Measurements from ENCODE around the gene OR10G6.
"Not testable (repeated sequence)": the region's sequence is repeated elsewhere in the genome, so short reads cannot be mapped to it uniquely, and the experiment has no call there.

OR10G6 gene

GRCh38 chr11:123995119-123995518, at the start of gene OR10G6:
Gene OR10G6 (minus strand): TSS chr11:123995161. CDS start chr11:123995161, 0 bp downstream.
- no peak for DNase-seq (ENCODE audit: low spot score)
- no peak for TF ChIP-seq CTCF (IDR thresholded peaks at IDR 0.05; ENCODE audit: extremely low read depth, missing control alignments)

GRCh38 chr11:124043420-124043819, 48.5 kb upstream of the OR10G6 start:
- TF ChIP-seq CTCF (IDR thresholded peaks at IDR 0.05; ENCODE audit: extremely low read depth, missing control alignments) = no peak

GRCh38 chr11:124041254-124041653, 46.3 kb upstream of the OR10G6 start, which contains the start of gene OR10G7:
Gene OR10G7 (minus strand): TSS chr11:124041325. CDS start chr11:124039001, 2,324 bp downstream.
- no peak for DNase-seq (ENCODE audit: low spot score)
- no peak for TF ChIP-seq CTCF (IDR thresholded peaks at IDR 0.05; ENCODE audit: extremely low read depth, missing control alignments)

More at GRCh38 chr11:124043420-124043819, 48.5 kb upstream of the OR10G6 start:
- DNase-seq (ENCODE audit: low spot score) = no peak

- no peak for DNase-seq (ENCODE audit: low spot score)
- TF ChIP-seq CTCF (IDR thresholded peaks at IDR 0.05; ENCODE audit: extremely low read depth, missing control alignments) = no peak
These were observed 44.6 kb upstream of the OR10G6 start for GRCh38 chr11:124039557-124039956.

GRCh38 chr11:124036666-124037065, 41.7 kb upstream of the OR10G6 start:
- no peak for TF ChIP-seq CTCF (IDR thresholded peaks at IDR 0.05; ENCODE audit: extremely low read depth, missing control alignments)
- no peak for DNase-seq (ENCODE audit: low spot score)

- no peak for TF ChIP-seq CTCF (IDR thresholded peaks at IDR 0.05; ENCODE audit: extremely low read depth, missing control alignments)
- DNase-seq (ENCODE audit: low spot score) = no peak
These were observed 31.5 kb upstream of the OR10G6 start, which contains the start of gene OR10G8 for GRCh38 chr11:124026498-124026897. Gene OR10G8 (plus strand): TSS chr11:124026798. CDS start chr11:124029623, 2,825 bp downstream.

GRCh38 chr11:124015837-124016236, 20.9 kb upstream of the OR10G6 start:
- DNase-seq (ENCODE audit: low spot score) = not testable (repeated sequence)

- DNase-seq (ENCODE audit: low spot score) = no peak
- TF ChIP-seq CTCF (IDR thresholded peaks at IDR 0.05; ENCODE audit: extremely low read depth, missing control alignments) = no peak
These were observed 17.7 kb upstream of the OR10G6 start, which contains the start of gene OR10G4 for GRCh38 chr11:124012697-124013096. Gene OR10G4 (plus strand): TSS chr11:124012997. CDS start chr11:124015575, 2,578 bp downstream.

Measured in GM20000 (cell line).